ENCODE results near the gene C11orf98.

- TF ChIP-seq CTCF (conservative IDR thresholded peaks at IDR 0.05; ENCODE audit: low read length) (no peak), EZH2phosphoT487 (IDR thresholded peaks at IDR 0.05; ENCODE audit: borderline replicate concordance, low read depth, low read length) (no peak)
Measured at GRCh38 chr11:62671608-62672389, 6.8 kb upstream of the C11orf98 start, which contains the start of the genes LBHD1 and UQCC3.

Measured in OCI-LY7 (cell line).